ENCODE measurements around the gene IL5RA.

IL5RA gene

GRCh38 chr3:3066910-3067309 is 43.3 kb downstream of the IL5RA start:
- in situ Hi-C loops (cut with MboI; ENCODE audit: low sequenced_read_pairs) = no loop called here

GRCh38 chr3:3066378-3066777 is 43.8 kb downstream of the IL5RA start:
- in situ Hi-C loops (cut with MboI; ENCODE audit: low sequenced_read_pairs) = no loop called here

- in situ Hi-C loops (cut with MboI; ENCODE audit: low sequenced_read_pairs) = no loop called here
Observed at GRCh38 chr3:3065876-3066275, 44.3 kb downstream of the IL5RA start.

- in situ Hi-C loops (cut with MboI; ENCODE audit: low sequenced_read_pairs) = no loop called here
Observed at GRCh38 chr3:3064297-3064696, 45.9 kb downstream of the IL5RA start.

- in situ Hi-C loops (cut with MboI; ENCODE audit: low sequenced_read_pairs) = no loop called here
Observed at GRCh38 chr3:3059645-3060044, 50.5 kb downstream of the IL5RA start.

GRCh38 chr3:3053974-3054373 is 56.2 kb downstream of the IL5RA start:
- in situ Hi-C loops (cut with MboI; ENCODE audit: low sequenced_read_pairs) = no loop called here

GRCh38 chr3:3038201-3038991 is 71.8 kb downstream of the IL5RA start:
- in situ Hi-C loops (cut with MboI; ENCODE audit: low sequenced_read_pairs) = no loop called here

- in situ Hi-C loops (cut with MboI; ENCODE audit: low sequenced_read_pairs) = no loop called here
Observed at GRCh38 chr3:3037156-3037555, 73.0 kb downstream of the IL5RA start.

GRCh38 chr3:3031326-3031725 is 78.8 kb downstream of the IL5RA start:
- in situ Hi-C loops (cut with MboI; ENCODE audit: low sequenced_read_pairs) = no loop called here

- in situ Hi-C loops (cut with MboI; ENCODE audit: low sequenced_read_pairs) = no loop called here
Observed at GRCh38 chr3:3027976-3028567, 82.1 kb downstream of the IL5RA start.

- in situ Hi-C loops (cut with MboI; ENCODE audit: low sequenced_read_pairs) = no loop called here
Observed at GRCh38 chr3:3023111-3023745, 86.9 kb downstream of the IL5RA start.

GRCh38 chr3:3020209-3020608 is 90.0 kb downstream of the IL5RA start:
- in situ Hi-C loops (cut with MboI; ENCODE audit: low sequenced_read_pairs) = no loop called here

Data from hTERT RPE-1 (cell line).